HG03135 (cell line): ENCODE results near the gene PLXDC2.

Source experiments
- ATAC-seq: cut with Tn5 transposase; IDR thresholded peaks from one replicate; pipeline ENCODE4 v1.9.1; 2021; ENCODE audit warnings: mild to moderate bottlenecking, moderate library complexity; ENCODE audit not compliant: unreplicated experiment

PLXDC2 gene

DNA sequence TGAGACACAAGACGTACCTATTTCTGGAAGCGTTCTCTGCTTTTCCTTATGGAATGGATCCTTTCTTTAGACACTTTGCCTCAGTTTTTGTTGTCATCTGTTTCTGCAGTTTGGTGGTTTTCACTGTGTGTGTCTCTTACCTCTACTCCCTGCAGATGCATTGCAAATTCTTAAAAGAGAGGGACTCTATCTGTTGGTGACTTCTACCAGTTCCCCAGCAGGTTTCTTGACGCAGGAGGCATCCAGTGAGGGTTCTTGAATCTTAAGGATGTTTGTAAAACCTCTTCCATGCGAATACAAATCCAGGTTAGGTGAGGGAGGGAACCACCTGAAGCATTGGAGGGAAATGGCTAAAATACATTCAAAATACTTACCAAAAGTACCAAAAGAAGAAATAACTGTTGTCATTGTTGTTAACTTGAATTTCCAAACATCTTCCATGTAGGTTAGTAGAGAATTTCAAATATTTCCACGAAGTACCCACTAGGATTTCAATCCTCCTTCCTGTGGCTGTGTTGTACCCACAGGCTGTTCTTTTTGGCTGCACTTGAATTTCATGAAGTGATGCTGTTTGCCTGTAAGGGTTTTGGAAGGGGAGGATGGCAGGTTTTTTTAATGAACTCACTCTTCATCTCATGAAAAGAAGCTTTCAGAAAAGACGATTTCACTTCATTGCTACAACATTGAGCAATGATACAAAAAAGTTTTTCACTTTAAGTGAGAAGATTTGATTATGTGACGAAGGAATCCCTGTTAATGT lies 32.2 kb downstream of the PLXDC2 start:
- no peak for ATAC-seq

- no peak for ATAC-seq
Measured at GRCh38 chr10:19853831-19854230, 37.6 kb downstream of the PLXDC2 start.

- ATAC-seq, result no peak
Measured at GRCh38 chr10:19857876-19858275, 41.6 kb downstream of the PLXDC2 start.

- ATAC-seq, result no peak
Measured at GRCh38 chr10:19860107-19860506, 43.9 kb downstream of the PLXDC2 start.

GRCh38 chr10:19862811-19863515 lies 46.7 kb downstream of the PLXDC2 start:
- ATAC-seq, result no peak

DNA sequence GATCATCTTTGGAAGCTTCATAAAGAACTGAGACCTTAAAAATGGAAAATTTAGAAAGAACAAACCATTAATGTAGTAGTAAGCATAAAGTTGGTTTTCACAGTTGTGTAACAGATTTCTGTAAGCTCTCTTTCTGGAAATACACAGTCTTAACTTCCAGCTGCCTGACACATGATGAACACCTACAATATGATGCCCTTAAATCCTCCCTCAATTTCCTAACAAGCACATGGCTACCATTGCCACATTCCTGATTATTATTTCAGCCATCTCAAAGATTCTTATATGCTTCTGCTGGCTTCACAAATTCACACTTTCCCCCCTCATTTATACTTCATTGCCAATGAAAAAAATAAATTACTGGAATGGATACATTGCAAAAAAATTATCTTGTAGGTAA lies 49.4 kb downstream of the PLXDC2 start:
- ATAC-seq, result no peak

GRCh38 chr10:19869370-19869769 lies 53.1 kb downstream of the PLXDC2 start:
- no peak for ATAC-seq

GRCh38 chr10:19872504-19873271 lies 56.5 kb downstream of the PLXDC2 start:
- ATAC-seq, result no peak

DNA sequence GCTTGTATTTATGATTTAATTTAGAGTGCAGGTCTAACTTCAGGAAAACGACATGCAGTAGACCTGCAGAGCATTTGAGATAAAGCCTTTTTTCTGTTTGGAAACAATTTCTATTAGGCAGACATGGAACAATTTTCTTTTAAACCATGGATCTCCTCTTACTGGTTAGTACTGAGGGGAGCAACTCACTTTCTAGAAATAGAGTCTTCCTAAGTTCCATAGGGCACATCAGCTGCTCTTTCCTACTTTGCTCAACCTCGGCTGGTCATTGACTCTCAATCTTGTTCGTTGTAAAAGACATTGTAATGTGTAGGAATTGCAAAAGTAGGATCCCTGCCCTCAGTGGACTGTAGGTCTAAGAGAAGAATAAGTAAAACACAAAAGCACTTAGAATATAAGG lies 58.0 kb downstream of the PLXDC2 start:
- ATAC-seq, result no peak

DNA sequence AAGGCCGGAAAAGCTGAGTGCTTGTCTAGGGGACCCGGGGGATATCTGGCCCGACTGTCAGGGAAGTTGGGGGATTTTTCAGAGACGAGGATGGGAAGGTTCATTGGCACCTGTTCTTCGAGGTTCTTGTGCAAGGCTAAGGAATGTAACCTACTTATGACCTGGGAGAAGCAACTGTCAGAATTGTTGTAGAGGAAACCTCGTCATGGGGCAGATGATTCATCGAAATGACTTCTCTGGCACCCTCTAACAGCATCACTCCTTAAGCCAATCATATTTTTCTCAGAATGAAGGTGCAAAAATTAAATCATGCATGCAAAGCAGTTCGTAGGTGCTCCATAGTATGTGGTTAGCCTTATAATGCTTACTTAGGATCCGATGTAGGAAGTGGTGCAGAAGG lies 58.6 kb downstream of the PLXDC2 start:
- no peak for ATAC-seq

DNA sequence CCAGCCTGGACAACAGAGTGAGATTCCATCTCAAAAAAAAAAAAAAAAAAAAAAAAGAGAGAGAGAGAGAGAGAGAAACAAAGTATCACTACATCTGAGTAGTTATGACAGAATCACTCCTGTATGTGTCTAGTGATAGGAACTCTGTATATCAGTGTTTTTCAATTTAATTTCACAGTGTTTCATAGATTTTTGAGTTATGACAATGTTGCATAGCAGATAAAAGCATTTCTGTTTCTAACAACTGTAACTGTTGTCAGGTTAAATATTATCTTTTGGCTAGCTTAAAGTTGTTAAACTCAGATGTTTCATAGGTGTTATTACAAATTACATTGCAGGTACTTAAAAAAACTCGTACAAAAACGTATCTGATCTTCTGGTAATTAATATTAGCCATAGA lies 60.3 kb downstream of the PLXDC2 start:
- ATAC-seq, result no peak

- ATAC-seq, result no peak
Measured at GRCh38 chr10:19877466-19878255, 61.4 kb downstream of the PLXDC2 start.

DNA sequence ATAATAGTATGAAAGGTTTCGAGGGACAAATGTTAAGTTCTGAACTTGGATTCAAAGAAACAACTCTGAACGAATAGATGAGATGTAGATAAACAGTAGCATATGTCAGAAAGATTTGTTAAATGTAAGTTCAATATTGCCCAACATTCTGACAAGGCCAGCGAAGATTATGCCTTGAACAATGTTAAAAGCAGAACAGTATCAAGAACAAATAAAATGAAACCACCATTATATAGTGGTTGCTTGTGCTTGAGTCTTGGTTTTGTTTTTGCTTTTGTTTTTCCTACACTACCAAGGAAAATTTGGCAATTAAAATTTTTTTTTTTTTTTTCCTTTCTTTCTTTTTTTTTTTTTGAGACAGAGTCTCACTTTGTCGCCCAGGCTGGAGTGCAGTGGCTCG lies 66.4 kb downstream of the PLXDC2 start:
- no peak for ATAC-seq

GRCh38 chr10:19888061-19888660 lies 71.9 kb downstream of the PLXDC2 start:
- no peak for ATAC-seq

GRCh38 chr10:19889256-19889655 lies 73.0 kb downstream of the PLXDC2 start:
- ATAC-seq, result no peak

GRCh38 chr10:19891429-19891828 lies 75.2 kb downstream of the PLXDC2 start:
- no peak for ATAC-seq

DNA sequence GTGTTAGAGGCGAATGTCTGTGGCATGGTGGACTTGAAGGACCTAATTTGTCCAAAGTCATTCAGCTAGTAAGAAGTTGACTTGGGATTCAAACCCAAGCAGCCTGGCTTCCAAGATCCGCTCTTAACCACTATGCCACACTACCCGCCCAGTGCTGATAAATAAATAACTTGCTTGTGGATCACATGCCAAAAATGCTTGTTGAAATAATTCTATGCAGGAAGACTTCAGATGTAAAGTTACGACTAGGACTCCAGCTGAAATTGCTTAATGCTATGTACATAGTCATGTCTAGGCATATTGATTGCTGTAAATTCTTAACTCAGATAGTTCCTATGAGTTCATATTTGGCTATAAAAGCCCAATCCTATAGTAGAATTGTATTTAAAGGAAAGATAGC lies 76.0 kb downstream of the PLXDC2 start:
- no peak for ATAC-seq

DNA sequence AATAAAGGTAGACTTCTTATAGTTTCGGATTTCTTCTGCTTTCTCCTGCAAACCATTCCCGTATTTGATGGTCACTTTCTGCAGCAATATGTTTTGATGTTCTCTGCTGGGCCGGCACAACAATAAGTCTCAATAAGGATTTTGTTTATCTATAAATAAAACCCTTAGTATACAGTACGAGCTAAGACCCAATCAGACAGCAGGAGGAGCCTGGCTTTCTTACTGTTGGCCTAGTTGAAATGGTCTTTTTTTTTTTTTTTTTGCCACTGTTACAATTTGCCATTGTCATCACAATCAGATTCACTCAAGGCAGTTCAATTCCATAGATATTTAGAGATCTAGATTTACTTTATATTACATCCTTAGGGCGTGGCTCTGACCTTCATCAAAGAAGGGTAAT lies 76.4 kb downstream of the PLXDC2 start:
- no peak for ATAC-seq

DNA sequence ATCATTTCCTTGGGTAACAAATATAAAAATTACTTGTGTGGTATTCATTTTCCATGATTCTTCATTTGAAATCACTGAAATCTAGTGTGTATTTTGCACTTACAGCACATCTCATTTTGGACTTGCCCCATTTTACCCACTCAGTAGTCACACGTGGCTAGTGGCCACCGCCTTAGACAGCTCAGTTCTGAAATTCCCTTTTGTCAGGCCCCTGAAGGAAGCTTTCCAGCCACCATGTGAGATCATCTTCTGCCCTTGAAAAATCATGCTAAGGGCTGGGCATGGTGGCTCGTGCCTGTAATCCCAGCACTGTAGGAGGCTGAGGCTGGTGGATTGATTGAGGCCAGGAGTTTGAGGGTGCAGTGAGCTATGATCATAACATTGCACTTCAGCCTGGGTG lies 79.3 kb downstream of the PLXDC2 start:
- ATAC-seq, result no peak

DNA sequence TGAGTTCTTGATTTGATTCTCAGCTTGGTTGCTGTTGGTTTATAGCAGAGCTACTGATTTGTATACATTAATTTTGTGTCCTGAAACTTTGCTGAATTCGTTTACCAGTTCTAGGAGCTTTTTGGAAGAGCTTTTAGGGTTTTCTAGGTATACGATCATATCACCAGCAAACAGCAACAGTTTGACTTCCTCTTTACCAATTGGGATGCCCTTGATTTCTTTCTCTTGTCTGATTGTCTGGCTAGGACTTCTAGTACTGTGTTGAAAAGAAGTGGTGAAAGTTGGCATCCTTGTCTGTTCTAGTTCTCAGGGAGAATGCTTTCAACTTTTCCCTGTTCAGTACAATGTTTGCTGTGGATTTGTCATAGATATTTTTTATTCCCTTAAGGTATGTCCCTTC lies 86.2 kb downstream of the PLXDC2 start:
- no peak for ATAC-seq
